ENCODE measurements around the gene LST1. TPM values are rescaled to one million over a fixed set of nuclear protein-coding genes. Genes with fewer than 3 reads are reported as not detected.

The LST1 gene
- total and polyA plus RNA-seq, 4 donors = 9.6 to 164 (median 87.4) TPM

DNA sequence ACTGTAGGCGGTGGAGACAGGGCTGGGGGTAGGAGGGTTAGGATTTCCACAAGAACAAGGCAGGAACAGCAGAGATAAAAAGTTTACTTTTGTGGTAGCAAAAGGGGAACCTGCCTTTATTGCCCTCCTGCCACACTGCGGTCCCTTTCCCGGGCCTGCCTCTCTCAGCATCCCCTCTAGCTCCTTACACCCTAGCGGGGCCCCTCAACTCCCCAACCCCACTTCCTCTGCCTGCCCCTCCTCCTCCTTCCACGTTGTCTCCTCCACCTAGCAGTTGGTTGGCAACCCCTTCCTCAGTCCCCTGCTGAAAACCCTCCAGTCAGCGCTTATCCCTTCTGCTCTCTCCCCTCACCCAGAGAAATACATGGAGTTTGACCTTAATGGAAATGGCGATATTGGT, 29.7 kb downstream of the LST1 start:
- Histone ChIP-seq H3K9ac (ENCODE audit: insufficient read depth in 1 of 2, low read length in 2 of 2) (no peak overlapping the region), H3K27ac (ENCODE audit: low read depth in 1 of 2, low read length in 1 of 2) (peak overlapping the region in 1 of 2 donors; percentile 23), H3K4me1 (ENCODE audit: control insufficient read depth in 5 of 5, insufficient read depth in 5 of 5, low read length in 5 of 5) (peaks cover 0 to 20% (median 0%) of the 10 kb centered on the region in 5 donors), H3K9me3 (ENCODE audit: control insufficient read depth in 4 of 4, insufficient read depth in 3 of 4, low read length in 3 of 4) (no peaks in the 10 kb centered on the region), H3K4me3 (no peak overlapping the region), H3K27me3 (ENCODE audit: control insufficient read depth in 3 of 3, insufficient read depth in 3 of 3, low read length in 2 of 3) (no peaks in the 10 kb centered on the region), H3K36me3 (ENCODE audit: control insufficient read depth in 4 of 4, insufficient read depth in 4 of 4, low read length in 4 of 4) (no peaks in the 10 kb centered on the region)
- TF ChIP-seq, protein P1, sequence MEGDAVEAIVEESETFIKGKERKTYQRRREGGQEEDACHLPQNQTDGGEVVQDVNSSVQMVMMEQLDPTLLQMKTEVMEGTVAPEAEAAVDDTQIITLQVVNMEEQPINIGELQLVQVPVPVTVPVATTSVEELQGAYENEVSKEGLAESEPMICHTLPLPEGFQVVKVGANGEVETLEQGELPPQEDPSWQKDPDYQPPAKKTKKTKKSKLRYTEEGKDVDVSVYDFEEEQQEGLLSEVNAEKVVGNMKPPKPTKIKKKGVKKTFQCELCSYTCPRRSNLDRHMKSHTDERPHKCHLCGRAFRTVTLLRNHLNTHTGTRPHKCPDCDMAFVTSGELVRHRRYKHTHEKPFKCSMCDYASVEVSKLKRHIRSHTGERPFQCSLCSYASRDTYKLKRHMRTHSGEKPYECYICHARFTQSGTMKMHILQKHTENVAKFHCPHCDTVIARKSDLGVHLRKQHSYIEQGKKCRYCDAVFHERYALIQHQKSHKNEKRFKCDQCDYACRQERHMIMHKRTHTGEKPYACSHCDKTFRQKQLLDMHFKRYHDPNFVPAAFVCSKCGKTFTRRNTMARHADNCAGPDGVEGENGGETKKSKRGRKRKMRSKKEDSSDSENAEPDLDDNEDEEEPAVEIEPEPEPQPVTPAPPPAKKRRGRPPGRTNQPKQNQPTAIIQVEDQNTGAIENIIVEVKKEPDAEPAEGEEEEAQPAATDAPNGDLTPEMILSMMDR (IDR thresholded peaks at IDR 0.05; ENCODE audit: control extremely low read depth, extremely low read depth) = no peak
- WGBS, 2 donors = 39 to 52% methylated on average over 7 of the region's 7 CpGs
- DNase-seq (no peak), ATAC-seq (ENCODE audit: insufficient read depth, low FRiP score) (no peak)

DNA sequence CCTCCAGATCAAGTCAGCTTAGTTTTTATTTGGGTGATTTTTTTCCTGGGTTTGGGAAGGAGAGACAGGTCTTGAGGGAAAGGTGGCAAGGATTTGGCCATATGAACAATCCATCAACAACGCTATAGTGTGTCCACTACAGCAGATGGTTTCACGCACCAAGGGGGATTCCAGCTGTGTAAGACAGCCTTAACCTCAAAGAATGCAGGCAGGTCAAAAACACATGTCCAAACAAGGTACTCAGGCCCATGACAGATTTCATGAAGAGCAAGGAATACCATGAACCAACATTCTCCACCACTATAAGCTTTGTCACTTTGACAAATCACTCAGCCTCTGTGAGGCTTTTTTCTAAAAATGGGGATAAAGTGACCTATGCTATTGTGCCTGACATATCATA, 30.9 kb downstream of the LST1 start:
- DNase-seq = no peak
- 90 to 93% methylated on average over 2 of the region's 2 CpGs for WGBS, 2 donors
- Histone ChIP-seq H3K9me3 (ENCODE audit: control insufficient read depth in 4 of 4, insufficient read depth in 3 of 4, low read length in 3 of 4) (no peaks in the 10 kb centered on the region), H3K4me1 (ENCODE audit: control insufficient read depth in 5 of 5, insufficient read depth in 5 of 5, low read length in 5 of 5) (peaks cover 0 to 20% (median 2%) of the 10 kb centered on the region in 5 donors), H3K36me3 (ENCODE audit: control insufficient read depth in 4 of 4, insufficient read depth in 4 of 4, low read length in 4 of 4) (peaks cover 0 to 4% (median 0%) of the 10 kb centered on the region in 4 donors), H3K27me3 (ENCODE audit: control insufficient read depth in 3 of 3, insufficient read depth in 3 of 3, low read length in 2 of 3) (no peaks in the 10 kb centered on the region), H3K4me3 (no peak overlapping the region), H3K27ac (ENCODE audit: low read depth in 1 of 2, low read length in 1 of 2) (no peak overlapping the region), H3K9ac (ENCODE audit: insufficient read depth in 1 of 2, low read length in 2 of 2) (no peak overlapping the region)
- ATAC-seq (ENCODE audit: insufficient read depth, low FRiP score) = no peak
- TF ChIP-seq, protein P1 (IDR thresholded peaks at IDR 0.05; ENCODE audit: control extremely low read depth, extremely low read depth) = no peak

DNA sequence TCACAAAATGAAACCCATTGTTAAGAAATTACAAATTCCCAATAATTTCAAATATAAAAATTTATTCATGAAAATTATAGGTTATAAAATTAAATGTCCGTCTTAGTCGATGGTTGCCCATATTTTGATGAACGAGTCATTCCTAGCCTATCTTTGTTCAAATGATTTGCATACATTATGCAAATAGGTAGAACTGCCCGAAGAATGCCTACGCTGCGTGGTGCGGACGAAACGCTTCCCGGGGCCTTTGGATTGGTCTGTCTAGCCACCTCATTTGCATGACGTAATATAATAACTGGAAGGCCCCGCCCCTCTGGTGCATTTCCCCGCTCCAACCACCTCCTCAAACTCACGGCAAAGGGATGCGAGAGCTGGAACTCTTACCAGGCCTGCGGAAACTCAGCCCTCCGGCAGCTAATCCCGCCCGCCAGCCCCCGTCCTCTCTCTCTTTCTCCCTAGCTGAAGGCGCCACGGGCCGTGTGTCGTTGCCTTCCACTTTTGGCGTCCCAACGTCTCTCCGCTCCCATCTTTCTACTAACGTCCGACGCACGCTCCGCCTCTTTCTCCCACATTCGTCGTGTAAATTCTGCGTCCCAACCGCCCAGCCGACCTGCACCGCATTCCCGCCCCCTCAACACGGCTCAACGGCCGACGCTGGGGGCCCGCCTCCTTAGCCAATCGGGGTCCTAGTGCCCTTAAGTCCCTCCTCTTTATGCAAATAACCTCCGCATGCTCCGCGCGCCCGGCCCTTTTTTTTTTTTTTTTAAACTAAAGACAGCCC, 33.9 kb downstream of the LST1 start:
- TF ChIP-seq, protein P1 (IDR thresholded peaks at IDR 0.05; ENCODE audit: control extremely low read depth, extremely low read depth) = no peak
- DNase-seq = peak; percentile 99 to 100 (median 100)
- peak overlapping the region; percentile 29 for H3K4me3 ChIP-seq
- peak overlapping the region; percentile 72 to 90 for H3K9ac ChIP-seq (ENCODE audit: insufficient read depth in 1 of 2, low read length in 2 of 2)
- no peaks in the 10 kb centered on the region for H3K9me3 ChIP-seq (ENCODE audit: control insufficient read depth in 4 of 4, insufficient read depth in 3 of 4, low read length in 3 of 4)
- peaks cover 8 to 22% (median 16%) of the 10 kb centered on the region in 4 donors for H3K36me3 ChIP-seq (ENCODE audit: control insufficient read depth in 4 of 4, insufficient read depth in 4 of 4, low read length in 4 of 4)
- 0% methylated on average over 50 of the region's 50 CpGs for WGBS, 2 donors
- no peaks in the 10 kb centered on the region for H3K27me3 ChIP-seq (ENCODE audit: control insufficient read depth in 3 of 3, insufficient read depth in 3 of 3, low read length in 2 of 3)
- ATAC-seq (ENCODE audit: insufficient read depth, low FRiP score) = peak; percentile 87
- H3K27ac ChIP-seq (ENCODE audit: low read depth in 1 of 2, low read length in 1 of 2) = peak overlapping the region; percentile 90 to 100
- H3K4me1 ChIP-seq (ENCODE audit: control insufficient read depth in 5 of 5, insufficient read depth in 5 of 5, low read length in 5 of 5) = peaks cover 2 to 17% (median 4%) of the 10 kb centered on the region in 5 donors
